ENCODE results near the gene SLCO3A1. TPM values are rescaled to one million over a fixed set of nuclear protein-coding genes. Genes with fewer than 3 reads are reported as not detected.
A peak's percentile ranks its signal among the peaks of the same experiment; 100 is the strongest.

The SLCO3A1 gene
- total and polyA plus RNA-seq, 10 donors: 7.5 to 79.5 (median 40.7) TPM

- no peak overlapping the region for H3K4me3 ChIP-seq
- H3K27ac ChIP-seq: peak overlapping the region in 4 of 8 donors; percentile 1 to 45 (median 42)
- H3K4me1 ChIP-seq: peaks cover 0 to 27% (median 4%) of the 10 kb centered on the region in 6 donors
- WGBS, 5 donors: 82 to 91% (median 84%) methylated on average over 4 of the region's 4 CpGs
- no peak for DNase-seq
- no peaks in the 10 kb centered on the region for H3K36me3 ChIP-seq
- no peaks in the 10 kb centered on the region for H3K9me3 ChIP-seq
- TF ChIP-seq CTCF (IDR thresholded peaks at IDR 0.05 in 8 of 11, conservative IDR thresholded peaks at IDR 0.05 in 3 of 11): no peak
- no peak for TF ChIP-seq POLR2A (IDR thresholded peaks at IDR 0.05)
- TF ChIP-seq POLR2AphosphoS5 (IDR thresholded peaks at IDR 0.05): no peak
- intact Hi-C loops (cut with DNase I; ENCODE audit: low total_unique reads): no loop called here
- no peaks in the 10 kb centered on the region for H3K27me3 ChIP-seq (replicated peaks in 1 of 7)
Observed at GRCh38 chr15:91989821-91990220, 136.3 kb downstream of the SLCO3A1 start.

- WGBS, 5 donors: 27 to 41% (median 32%) methylated on average over 3 of the region's 3 CpGs
- intact Hi-C loops (cut with DNase I; ENCODE audit: low total_unique reads): no loop called here
- Histone ChIP-seq H3K27me3 (replicated peaks in 1 of 7) (no peaks in the 10 kb centered on the region), H3K27ac (peak overlapping the region in 2 of 8 donors; percentile 0 to 4), H3K4me3 (no peak overlapping the region), H3K4me1 (peaks cover 0 to 20% (median 4%) of the 10 kb centered on the region in 6 donors), H3K9me3 (no peaks in the 10 kb centered on the region), H3K36me3 (no peaks in the 10 kb centered on the region)
- no peak for DNase-seq
- TF ChIP-seq POLR2AphosphoS5 (IDR thresholded peaks at IDR 0.05): no peak
- TF ChIP-seq POLR2A (IDR thresholded peaks at IDR 0.05): no peak
- no peak for TF ChIP-seq CTCF (IDR thresholded peaks at IDR 0.05 in 8 of 11, conservative IDR thresholded peaks at IDR 0.05 in 3 of 11)
Observed at GRCh38 chr15:91992945-91993344, 139.4 kb downstream of the SLCO3A1 start.

DNA sequence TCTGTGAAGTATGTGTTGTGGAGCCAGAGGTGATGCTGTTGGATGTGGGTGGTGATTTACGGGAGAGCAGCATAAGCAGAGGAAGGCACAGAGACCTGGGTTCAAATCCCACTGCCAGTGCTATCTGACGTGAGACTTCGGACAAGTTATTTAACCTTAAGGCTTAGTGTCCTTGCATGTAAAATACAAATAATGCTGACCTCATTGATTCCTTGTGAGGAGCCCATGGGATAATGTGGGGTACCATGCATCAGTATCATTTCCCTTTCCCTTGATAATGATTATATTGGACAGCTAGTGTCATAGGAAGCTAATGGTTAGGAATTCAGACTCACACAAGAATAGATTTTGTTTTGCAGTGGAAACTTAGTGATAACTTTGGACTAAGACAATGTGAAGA is 141.6 kb downstream of the SLCO3A1 start:
- peaks cover 0 to 14% (median 4%) of the 10 kb centered on the region in 6 donors for H3K4me1 ChIP-seq
- H3K36me3 ChIP-seq: no peaks in the 10 kb centered on the region
- H3K27ac ChIP-seq: no peak overlapping the region
- no peak for DNase-seq
- H3K9me3 ChIP-seq: no peaks in the 10 kb centered on the region
- intact Hi-C loops (cut with DNase I; ENCODE audit: low total_unique reads): no loop called here
- H3K27me3 ChIP-seq (replicated peaks in 1 of 7): no peaks in the 10 kb centered on the region
- 91 to 99% (median 96%) methylated on average over 3 of the region's 3 CpGs for WGBS, 5 donors
- H3K4me3 ChIP-seq: no peak overlapping the region
- TF ChIP-seq POLR2AphosphoS5 (IDR thresholded peaks at IDR 0.05) (no peak), POLR2A (IDR thresholded peaks at IDR 0.05) (no peak), CTCF (IDR thresholded peaks at IDR 0.05 in 8 of 11, conservative IDR thresholded peaks at IDR 0.05 in 3 of 11) (no peak)

DNA sequence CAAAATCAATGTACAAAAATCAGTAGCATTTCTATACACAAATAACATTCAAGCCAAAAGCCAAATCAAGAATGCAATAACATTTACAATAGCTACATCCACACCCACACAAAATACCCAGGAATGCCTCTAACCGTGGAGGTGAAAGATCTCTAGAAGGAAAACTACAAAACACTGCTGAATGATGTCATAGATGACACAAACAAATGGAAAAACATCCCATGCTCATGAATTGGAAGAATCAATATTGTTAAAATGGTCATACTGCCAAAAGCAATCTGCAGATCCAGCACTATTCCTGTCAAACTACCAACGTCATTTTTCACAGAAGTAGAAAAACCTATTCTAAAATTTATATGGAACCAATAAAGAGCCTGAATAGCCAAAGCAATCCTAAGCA is 143.7 kb downstream of the SLCO3A1 start:
- TF ChIP-seq POLR2AphosphoS5 (IDR thresholded peaks at IDR 0.05) (no peak), CTCF (IDR thresholded peaks at IDR 0.05 in 8 of 11, conservative IDR thresholded peaks at IDR 0.05 in 3 of 11) (no peak), POLR2A (IDR thresholded peaks at IDR 0.05) (no peak)
- no peaks in the 10 kb centered on the region for H3K36me3 ChIP-seq
- no peak for DNase-seq
- WGBS, 5 donors: 60 to 92% (median 80%) methylated on average over 2 of the region's 2 CpGs
- no peaks in the 10 kb centered on the region for H3K9me3 ChIP-seq
- no peaks in the 10 kb centered on the region for H3K27me3 ChIP-seq (replicated peaks in 1 of 7)
- no peak overlapping the region for H3K4me3 ChIP-seq
- peaks cover 0 to 11% (median 4%) of the 10 kb centered on the region in 6 donors for H3K4me1 ChIP-seq
- intact Hi-C loops (cut with DNase I; ENCODE audit: low total_unique reads): no loop called here
- no peak overlapping the region for H3K27ac ChIP-seq
